HG03565 (cell line): ENCODE results near the gene COL11A2.

Source experiments
- ATAC-seq: cut with Tn5 transposase; IDR thresholded peaks from one replicate; pipeline ENCODE4 v1.9.1; 2021; ENCODE audit warnings: mild to moderate bottlenecking, moderate library complexity; ENCODE audit not compliant: unreplicated experiment

Gene COL11A2

DNA sequence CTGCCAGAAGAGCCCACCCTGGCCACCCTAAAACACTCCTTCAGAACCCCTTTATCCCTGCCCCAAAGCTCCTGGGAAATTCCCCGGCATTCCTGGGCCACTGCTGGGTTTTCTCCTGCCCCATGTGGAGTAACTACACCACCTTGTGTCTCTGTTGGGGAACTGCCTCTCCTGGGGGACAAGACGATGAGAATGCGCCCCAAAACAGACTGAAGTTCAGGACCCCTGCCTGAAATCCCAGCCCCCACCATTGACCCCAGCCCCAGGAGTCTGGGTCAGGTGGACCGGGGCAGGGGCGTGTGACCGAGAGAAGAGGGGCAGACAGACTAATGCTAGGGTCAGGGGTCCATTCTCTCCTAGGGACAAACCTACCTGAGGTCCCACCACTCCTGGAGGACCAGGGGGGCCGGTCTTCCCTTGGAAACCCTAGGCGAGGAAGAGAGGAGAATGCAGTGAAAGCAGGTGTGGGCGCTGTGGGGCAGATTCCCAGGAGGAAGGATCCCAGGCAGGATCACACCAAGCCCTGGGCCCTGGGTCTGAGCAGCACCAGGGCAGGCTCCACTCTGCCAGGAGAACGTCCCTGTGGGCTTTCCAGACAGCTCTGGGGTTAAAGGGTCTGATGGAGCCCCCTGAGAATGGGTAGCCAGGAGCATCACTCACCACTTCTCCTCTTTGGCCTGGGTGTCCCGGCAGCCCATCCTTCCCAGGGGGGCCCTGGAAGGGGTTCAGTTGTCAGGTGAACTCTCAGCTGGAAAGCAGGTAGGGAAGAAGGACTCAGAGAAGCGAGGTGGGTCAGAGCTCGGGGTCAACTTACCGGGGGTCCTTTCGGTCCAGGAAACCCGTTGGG, 19.4 kb downstream of the COL11A2 start:
- no peak for ATAC-seq

DNA sequence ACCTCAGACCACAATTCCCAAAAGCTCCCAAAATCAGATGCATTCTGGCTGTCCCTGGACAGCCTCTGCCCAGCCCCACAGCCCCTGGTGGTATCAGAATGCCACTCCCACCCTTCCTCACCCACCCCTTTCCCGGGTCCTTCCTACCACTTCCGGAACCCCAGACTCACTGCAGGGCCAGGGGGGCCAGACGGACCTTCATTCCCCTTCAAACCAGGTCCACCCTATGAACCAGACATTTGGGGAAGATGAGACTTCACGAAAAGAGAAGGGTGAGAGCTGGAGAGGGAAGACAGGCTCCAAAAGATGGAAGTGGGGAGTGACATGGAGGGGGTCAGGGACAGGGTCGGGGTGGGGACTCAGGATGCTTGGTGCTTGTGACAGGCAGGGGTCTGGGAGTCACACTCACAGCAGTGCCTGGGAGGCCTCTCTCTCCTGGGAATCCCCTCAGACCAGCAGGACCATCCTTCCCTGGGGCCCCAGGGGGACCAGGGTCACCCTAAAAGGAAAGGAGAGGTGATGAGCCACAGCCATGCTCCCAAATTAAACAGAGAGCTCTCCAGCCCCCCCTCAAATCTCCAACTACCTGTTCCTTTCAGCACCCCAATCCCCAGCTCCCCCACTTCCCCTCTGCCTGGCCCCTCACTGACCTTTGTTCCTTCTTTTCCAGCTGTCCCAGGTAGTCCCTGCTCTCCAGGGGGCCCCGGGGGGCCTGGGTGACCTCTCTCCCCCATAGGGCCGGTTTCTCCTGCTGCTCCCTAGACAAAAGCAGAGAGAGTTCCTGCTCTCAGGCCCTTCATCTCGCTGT, 20.2 kb downstream of the COL11A2 start:
- no peak for ATAC-seq

- ATAC-seq: no peak
Measured at GRCh38 chr6:33171016-33171879, 21.0 kb downstream of the COL11A2 start.

DNA sequence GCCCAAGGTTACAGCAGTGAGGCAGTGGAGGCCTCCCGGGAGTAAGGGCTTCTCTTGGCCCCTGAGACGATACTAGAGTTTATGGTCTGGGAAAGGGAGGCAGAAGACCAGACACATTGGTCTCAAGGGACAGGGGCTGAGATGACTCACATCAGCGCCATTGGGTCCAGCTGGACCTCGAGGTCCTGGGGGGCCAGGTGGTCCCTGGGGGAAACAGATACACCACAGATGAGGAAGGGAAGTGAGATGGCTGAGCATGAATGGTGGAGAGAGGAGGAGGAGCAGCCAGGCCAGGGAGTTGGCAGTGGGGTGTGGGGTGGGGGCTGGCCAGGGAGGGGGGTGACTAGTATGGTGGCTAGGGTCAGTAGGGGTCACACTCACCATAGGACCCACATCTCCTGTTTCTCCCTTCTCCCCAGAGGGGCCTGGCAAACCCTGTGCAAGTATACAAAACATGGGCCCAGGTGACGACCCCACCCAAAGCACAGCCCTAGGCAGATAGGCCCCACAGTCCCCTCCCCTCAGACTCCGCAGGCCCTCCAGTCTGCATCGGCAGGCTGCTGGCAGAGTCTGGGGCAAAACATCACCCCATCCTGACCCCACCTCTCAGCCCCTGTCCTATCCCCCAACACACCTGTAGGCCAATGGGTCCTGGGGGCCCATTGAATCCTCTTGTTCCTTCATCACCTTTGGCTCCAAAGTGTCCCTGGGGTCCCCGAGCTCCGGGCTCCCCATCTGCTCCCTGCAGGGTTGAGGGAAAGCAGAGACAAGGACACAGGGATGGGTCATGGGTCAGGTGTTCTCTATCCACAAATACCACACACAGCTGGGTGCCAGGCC, 21.9 kb downstream of the COL11A2 start:
- no peak for ATAC-seq

DNA sequence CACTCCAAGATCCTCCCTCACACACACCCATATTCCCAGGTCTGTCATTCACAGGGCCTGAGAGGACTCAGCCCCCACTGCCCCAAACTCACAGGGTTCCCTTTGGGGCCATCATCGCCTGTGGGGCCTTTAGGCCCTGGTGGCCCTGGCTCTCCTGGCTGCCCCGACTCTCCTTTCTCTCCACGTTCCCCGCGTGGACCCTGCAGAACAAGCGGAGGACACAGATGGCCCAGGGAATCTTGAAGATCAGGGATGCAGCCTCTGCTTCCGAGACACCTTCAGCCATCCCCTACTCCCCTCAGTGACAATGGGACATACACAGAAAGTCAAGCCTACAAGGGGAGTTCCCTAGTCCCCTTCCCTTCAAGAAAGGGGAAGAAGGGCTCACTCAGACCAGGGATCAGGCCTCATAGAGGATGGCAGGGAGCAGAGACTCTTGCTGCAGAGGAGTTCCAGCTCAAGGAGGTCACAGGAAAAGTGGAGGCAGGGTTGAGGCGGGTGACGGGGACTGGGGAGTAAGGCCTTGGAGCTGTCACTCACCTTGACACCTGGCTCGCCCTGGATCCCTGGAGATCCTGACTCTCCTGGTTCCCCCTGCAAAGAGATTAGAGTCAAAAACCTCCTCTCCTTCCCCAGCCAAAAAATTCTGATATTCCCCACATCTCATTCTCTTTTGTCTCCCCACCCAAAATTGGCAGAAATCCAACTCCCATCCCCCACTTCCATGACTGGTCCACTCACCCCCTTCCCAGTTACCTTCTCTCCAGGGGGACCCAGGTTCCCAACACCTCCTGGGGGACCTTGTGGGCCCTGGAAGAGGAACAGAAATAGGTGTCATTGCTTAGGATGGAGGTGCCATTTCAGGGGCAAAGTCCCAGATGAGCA, 22.7 kb downstream of the COL11A2 start:
- no peak for ATAC-seq

DNA sequence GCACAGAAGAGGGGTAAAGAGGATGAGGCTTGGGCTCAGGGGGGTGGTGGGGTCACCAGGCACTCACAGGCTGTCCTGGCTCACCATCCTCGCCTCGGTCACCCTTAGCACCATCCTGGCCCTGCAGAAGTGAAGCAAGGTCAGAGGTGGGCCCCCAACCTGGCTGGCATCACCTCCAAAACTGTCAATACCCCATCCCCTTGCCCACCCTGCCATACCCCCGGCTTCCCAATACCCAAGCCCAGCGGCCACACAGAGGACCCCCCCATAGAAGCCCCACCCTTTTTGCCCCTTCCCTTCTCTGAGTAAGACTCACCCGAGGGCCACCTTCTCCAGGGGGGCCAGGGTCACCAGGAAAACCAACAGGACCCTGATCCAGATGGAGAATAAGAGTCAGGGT, 23.6 kb downstream of the COL11A2 start:
- no peak for ATAC-seq

- ATAC-seq: no peak
Measured at GRCh38 chr6:33168284-33168601, 24.0 kb downstream of the COL11A2 start.

- no peak for ATAC-seq
Measured at GRCh38 chr6:33167374-33168283, 24.6 kb downstream of the COL11A2 start.

GRCh38 chr6:33166811-33167210, 25.5 kb downstream of the COL11A2 start:
- ATAC-seq: no peak

GRCh38 chr6:33166363-33166762, 25.9 kb downstream of the COL11A2 start:
- no peak for ATAC-seq

GRCh38 chr6:33165581-33166258, 26.5 kb downstream of the COL11A2 start:
- no peak for ATAC-seq

DNA sequence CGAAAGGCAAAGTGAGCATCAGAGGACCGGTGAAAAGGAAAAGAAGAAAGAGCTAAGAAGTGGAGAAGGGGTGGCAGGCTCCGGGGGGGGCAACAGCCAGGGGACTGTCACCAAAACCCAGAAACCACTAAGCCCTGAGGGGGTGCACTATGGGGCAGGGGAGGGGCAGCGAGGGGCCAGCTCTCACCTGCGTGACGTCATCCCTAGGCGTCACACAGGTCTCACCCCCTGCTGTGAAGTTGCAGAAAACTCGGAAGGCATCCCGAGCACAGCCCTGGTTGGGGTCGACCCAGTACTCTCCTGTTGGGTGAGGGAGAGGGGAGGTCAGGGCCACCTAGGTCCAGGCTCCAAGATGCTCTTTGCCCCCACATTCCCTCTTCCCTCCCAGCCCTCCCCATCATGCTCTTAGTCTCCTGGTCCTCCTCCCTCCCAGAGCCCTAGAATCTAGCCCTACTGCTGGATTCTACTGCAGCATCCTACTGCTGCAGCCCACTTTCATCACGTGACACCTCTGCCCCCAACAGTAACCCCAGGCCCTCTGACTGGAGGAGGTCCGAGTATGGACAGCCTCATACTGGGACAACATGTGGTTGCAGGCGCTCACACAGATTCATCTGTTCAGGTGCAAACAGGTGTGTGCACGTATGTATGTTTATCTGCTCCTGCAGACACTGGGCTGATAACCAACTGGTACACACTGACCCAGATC, 27.4 kb downstream of the COL11A2 start:
- no peak for ATAC-seq

DNA sequence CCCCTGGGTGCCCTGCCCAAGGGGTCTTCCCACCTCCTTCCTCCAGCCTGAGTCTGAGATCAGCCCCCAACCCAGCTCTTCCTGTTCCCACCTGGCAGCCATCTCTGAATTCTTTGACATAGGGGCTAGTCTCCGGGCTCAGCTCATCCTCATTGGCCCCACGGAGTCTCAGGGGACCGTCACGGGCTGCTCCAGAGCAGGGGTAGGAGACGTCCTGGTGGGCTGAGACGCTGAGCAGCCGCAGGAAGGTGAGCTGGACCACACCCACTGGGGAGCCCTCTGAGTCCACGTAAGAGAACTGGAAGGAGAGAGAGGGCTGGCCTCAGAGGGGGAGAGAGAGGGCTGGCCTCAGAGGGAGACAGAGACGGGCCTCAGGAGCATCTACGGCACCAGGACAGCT, 28.1 kb downstream of the COL11A2 start:
- ATAC-seq: no peak

DNA sequence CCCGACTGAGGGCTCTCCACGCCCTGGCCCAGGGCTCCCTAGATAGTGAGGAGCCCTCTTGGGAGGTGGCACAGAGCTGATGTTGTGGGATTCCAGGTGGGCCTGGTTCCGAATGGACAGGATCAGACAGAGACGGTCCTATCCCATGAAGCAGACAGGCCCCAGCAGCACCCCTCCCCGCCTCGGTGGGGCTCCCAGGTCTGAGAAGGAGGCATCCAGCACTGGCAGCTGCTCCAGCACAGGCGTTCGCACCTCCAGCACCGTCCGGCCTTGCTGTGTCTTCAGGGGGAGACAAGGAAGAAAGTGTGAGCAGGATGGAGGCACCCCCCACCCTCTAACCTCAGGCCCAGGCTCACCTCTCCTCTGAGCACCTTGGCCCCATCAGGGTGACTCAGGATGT, 28.7 kb downstream of the COL11A2 start:
- no peak for ATAC-seq

DNA sequence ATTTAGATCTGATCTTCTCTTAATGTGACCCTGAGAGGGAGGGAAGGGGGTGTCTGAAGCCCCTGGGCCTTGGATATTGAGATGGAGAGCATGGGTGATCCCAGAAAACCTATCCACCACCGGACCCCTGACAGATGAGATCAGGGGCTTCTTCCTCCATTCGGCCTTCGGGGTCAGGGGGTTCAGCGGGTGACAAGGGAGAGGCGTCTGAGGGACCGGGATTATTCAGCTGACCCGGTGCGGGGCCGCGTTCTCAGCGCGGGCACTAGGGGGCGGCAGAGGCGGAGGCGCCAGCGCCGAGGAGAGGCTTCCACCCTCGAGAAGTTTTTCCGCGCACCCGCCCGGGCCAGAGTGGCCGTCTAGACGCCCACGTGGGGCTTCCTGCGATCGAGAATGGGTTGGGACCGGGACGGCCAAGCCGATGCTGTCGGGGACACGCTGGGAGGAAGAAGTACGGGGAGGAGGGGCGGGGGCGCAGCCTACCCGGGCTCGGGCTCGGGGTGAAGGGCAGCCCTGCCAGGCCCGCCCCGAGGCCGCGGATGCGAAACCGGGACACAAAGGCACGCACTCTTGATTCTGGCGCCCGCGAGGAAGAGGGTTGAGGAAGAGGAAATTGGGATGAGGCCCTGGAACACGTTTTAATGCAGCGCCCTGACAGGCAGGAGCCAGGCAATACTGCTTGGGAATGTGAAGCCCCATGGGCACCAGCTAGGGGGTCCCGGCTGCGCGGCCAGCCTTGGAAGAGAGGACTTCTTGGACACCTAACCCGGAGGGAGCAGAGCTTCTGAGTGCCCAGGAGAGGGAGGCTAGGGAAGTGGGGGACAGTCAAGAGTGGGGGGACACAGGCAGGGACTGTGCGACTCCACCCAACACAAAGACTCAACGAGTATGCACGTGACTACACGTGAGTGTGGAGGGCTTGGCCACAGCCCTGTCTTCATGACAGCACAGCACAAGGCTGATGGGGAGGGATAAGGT, 30.6 kb downstream of the COL11A2 start:
- no peak for ATAC-seq

- no peak for ATAC-seq
Measured at GRCh38 chr6:33160728-33161344, 31.4 kb downstream of the COL11A2 start.
